Loucy (cell line): ENCODE measurements around the gene TSPYL6.

Experiments
- EZH2phosphoT487 ChIP-seq: fragments of 200-600 bp; IDR thresholded peaks from 2 replicates; pipeline ENCODE4 v1.6.1; 2018; ENCODE audit warnings: antibody characterized with exemption, mild to moderate bottlenecking, moderate library complexity, borderline replicate concordance
- TF ChIP-seq, protein P1 (sequence below): fragments of 200-600 bp; sonication (generic); conservative IDR thresholded peaks from 2 replicates; pipeline ENCODE4 v1.5.1; 2014; ENCODE audit warnings: mild to moderate bottlenecking, antibody characterized with exemption, low read length

DNA sequence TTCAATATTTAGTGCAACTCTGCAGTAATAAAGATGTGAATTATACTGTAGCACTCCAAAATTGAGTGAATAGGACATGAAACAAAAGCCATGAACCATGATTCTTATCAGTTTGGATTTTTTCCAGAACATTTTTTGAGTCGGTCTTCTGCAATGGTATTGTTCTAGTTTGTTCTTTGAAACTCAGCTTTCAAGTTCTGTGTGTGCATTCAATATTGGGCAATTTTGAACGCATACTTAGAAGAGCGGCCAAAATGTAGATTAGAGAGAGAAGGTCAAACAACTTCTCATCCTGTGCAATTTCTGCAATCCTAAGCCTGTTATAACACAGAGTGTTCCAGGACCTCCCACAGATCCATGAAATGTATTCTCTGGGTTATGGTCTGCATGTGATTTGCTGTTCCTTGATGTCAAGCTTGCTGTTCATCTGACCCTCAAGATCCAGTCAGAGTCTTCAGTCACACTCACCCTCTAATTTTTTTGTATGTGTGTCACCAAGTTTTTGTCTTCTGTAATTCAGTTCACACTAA, 48.3 kb downstream of the TSPYL6 start:
- TF ChIP-seq, protein P1, sequence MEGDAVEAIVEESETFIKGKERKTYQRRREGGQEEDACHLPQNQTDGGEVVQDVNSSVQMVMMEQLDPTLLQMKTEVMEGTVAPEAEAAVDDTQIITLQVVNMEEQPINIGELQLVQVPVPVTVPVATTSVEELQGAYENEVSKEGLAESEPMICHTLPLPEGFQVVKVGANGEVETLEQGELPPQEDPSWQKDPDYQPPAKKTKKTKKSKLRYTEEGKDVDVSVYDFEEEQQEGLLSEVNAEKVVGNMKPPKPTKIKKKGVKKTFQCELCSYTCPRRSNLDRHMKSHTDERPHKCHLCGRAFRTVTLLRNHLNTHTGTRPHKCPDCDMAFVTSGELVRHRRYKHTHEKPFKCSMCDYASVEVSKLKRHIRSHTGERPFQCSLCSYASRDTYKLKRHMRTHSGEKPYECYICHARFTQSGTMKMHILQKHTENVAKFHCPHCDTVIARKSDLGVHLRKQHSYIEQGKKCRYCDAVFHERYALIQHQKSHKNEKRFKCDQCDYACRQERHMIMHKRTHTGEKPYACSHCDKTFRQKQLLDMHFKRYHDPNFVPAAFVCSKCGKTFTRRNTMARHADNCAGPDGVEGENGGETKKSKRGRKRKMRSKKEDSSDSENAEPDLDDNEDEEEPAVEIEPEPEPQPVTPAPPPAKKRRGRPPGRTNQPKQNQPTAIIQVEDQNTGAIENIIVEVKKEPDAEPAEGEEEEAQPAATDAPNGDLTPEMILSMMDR: no peak
- TF ChIP-seq EZH2phosphoT487: no peak
